Measurements from ENCODE around the gene LRRC41. TPM values are rescaled to one million over a fixed set of nuclear protein-coding genes. Genes with fewer than 3 reads are reported as not detected.
A peak's percentile ranks its signal among the peaks of the same experiment; 100 is the strongest.

Gene LRRC41
- total RNA-seq, 4 donors from 2014 or later, result 43.4 to 64.3 (median 60.5) TPM

DNA sequence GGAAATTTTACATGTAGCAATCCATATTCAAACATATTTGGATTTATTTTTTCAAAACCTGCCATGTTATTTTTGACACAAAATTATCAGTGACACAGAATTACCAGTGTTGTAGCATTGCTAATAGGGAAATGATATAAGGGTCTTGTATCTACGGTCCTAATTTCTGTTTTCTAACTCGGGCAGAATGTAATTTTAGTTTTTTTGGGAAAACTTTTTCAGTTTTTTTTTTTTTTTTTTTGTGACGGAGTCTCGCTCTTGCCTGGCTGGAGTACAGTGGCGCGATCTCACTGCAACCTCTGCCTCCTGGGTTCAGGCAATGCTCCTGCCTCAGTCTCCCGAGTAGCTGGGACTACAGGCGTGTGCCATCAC is 2.7 kb upstream of the LRRC41 start:
- no peaks in the 10 kb centered on the region for H3K9me3 ChIP-seq
- no peak for DNase-seq
- intact Hi-C loops (cut with DNase I; ENCODE audit: low total_unique reads), result no loop called here
- H3K27me3 ChIP-seq, result no peaks in the 10 kb centered on the region
- no peak overlapping the region for H3K27ac ChIP-seq
- in situ Hi-C loops (cut with MboI; ENCODE audit: low pct_ligation_motif_present in 1 of 4, low pct_unique_long_range_greater_than_20kb in 1 of 4, low sequenced_read_pairs in 3 of 4), result no loop called here
- TF ChIP-seq POLR2AphosphoS5 (IDR thresholded peaks at IDR 0.05), result no peak
- TF ChIP-seq POLR2A (IDR thresholded peaks at IDR 0.05), result no peak
- TF ChIP-seq, protein P1, sequence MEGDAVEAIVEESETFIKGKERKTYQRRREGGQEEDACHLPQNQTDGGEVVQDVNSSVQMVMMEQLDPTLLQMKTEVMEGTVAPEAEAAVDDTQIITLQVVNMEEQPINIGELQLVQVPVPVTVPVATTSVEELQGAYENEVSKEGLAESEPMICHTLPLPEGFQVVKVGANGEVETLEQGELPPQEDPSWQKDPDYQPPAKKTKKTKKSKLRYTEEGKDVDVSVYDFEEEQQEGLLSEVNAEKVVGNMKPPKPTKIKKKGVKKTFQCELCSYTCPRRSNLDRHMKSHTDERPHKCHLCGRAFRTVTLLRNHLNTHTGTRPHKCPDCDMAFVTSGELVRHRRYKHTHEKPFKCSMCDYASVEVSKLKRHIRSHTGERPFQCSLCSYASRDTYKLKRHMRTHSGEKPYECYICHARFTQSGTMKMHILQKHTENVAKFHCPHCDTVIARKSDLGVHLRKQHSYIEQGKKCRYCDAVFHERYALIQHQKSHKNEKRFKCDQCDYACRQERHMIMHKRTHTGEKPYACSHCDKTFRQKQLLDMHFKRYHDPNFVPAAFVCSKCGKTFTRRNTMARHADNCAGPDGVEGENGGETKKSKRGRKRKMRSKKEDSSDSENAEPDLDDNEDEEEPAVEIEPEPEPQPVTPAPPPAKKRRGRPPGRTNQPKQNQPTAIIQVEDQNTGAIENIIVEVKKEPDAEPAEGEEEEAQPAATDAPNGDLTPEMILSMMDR (IDR thresholded peaks at IDR 0.05), result no peak
- no peak for TF ChIP-seq EP300 (IDR thresholded peaks at IDR 0.05; ENCODE audit: low read depth)
- no peak overlapping the region for H3K4me3 ChIP-seq
- peaks cover 0 to 19% (median 5%) of the 10 kb centered on the region in 4 donors for H3K36me3 ChIP-seq
- peaks cover 23 to 47% (median 38%) of the 10 kb centered on the region in 4 donors for H3K4me1 ChIP-seq
- 85 to 91% methylated on average over 2 to 8 of the region's 8 CpGs for WGBS, 2 donors (ENCODE audit: low coverage in 1 of 2)

DNA sequence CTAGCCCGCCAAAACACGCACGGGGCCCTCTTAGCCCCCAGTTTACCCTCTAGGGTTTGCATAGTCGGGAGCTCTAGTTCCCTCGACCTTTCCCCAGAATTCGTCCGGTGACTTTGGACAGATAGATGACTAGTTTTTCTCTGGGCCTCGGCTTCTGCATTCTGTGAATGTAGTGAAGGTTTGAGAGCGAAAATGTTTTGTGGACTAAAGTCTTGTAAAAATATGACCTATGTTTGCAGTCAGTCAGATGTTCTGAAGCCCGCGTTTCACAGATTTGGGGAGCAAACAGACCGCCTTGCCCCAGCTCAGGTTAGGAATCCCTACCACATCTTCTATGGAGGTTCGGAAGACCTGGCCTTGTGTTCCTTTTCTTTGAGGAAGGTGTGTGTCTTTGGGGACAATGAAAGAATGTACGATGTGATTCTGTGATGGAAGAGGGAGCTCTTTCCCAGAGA is 483 bp upstream of the LRRC41 start:
- intact Hi-C loops (cut with DNase I; ENCODE audit: low total_unique reads), result no loop called here
- Histone ChIP-seq H3K4me3 (peak overlapping the region; percentile 52 to 93 (median 70)), H3K36me3 (no peaks in the 10 kb centered on the region), H3K27me3 (no peaks in the 10 kb centered on the region), H3K9me3 (no peaks in the 10 kb centered on the region), H3K4me1 (peaks cover 35 to 62% (median 50%) of the 10 kb centered on the region in 4 donors), H3K27ac (peak overlapping the region; percentile 95 to 99 (median 96))
- in situ Hi-C loops (cut with MboI; ENCODE audit: low pct_ligation_motif_present in 1 of 4, low pct_unique_long_range_greater_than_20kb in 1 of 4, low sequenced_read_pairs in 3 of 4), result no loop called here
- no peak for DNase-seq
- no peak for TF ChIP-seq EP300 (IDR thresholded peaks at IDR 0.05; ENCODE audit: low read depth)
- TF ChIP-seq, protein P1 (IDR thresholded peaks at IDR 0.05), result no peak
- no peak for TF ChIP-seq POLR2A (IDR thresholded peaks at IDR 0.05)
- 0% methylated on average over 2 to 14 of the region's 14 CpGs for WGBS, 2 donors (ENCODE audit: low coverage in 1 of 2)

DNA sequence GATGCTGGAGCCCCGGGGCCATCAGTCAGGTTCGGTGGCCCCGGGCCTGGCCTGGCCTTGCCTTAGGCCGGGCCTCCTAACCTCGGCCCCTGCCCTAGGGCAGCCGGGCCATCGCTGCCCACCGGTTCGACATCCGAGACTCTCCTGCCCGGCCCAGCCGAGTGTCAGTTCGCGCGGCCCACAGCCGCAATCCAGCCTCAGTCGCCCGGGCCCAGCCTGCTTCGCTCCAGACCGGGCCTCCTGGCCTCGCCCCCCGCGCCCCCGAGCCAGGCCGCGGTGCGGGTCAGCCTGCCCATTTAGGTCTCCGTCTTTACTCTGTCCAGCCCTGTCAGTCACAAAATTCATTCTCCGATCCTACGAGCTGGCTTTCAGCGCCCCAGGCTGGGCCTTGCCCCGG is 777 bp downstream of the LRRC41 start:
- in situ Hi-C loops (cut with MboI; ENCODE audit: low pct_ligation_motif_present in 1 of 4, low pct_unique_long_range_greater_than_20kb in 1 of 4, low sequenced_read_pairs in 3 of 4), result no loop called here
- intact Hi-C loops (cut with DNase I; ENCODE audit: low total_unique reads), result no loop called here
- no peaks in the 10 kb centered on the region for H3K9me3 ChIP-seq
- TF ChIP-seq EP300 (IDR thresholded peaks at IDR 0.05; ENCODE audit: low read depth) (no peak), POLR2A (IDR thresholded peaks at IDR 0.05) (no peak), POLR2AphosphoS5 (IDR thresholded peaks at IDR 0.05) (no peak)
- TF ChIP-seq, protein P1 (IDR thresholded peaks at IDR 0.05), result no peak
- DNase-seq, result peak; percentile 45
- H3K4me3 ChIP-seq, result peak overlapping the region; percentile 52 to 93 (median 75)
- 1% methylated on average over 31 of the region's 32 CpGs; no CpG with 5 or more reads in 1 of the 2 donors for WGBS, 2 donors (ENCODE audit: low coverage in 1 of 2)
- peaks cover 0 to under 1% (median 0%) of the 10 kb centered on the region in 4 donors for H3K36me3 ChIP-seq
- no peaks in the 10 kb centered on the region for H3K27me3 ChIP-seq
- H3K27ac ChIP-seq, result peak overlapping the region; percentile 95 to 99 (median 96)
- H3K4me1 ChIP-seq, result peaks cover 34 to 59% (median 47%) of the 10 kb centered on the region in 4 donors

GRCh38 chr1:46301808-46302640 is 1.4 kb downstream of the LRRC41 start:
- in situ Hi-C loops (cut with MboI; ENCODE audit: low pct_ligation_motif_present in 1 of 4, low pct_unique_long_range_greater_than_20kb in 1 of 4, low sequenced_read_pairs in 3 of 4) (no loop called here), intact Hi-C loops (cut with DNase I; ENCODE audit: low total_unique reads) (no loop called here)
- TF ChIP-seq EP300 (IDR thresholded peaks at IDR 0.05; ENCODE audit: low read depth) (no peak), POLR2AphosphoS5 (IDR thresholded peaks at IDR 0.05) (peak in 1 of 3 donors; percentile 11), POLR2A (IDR thresholded peaks at IDR 0.05) (peak; percentile 50)
- TF ChIP-seq, protein P1 (IDR thresholded peaks at IDR 0.05), result peak in 2 of 5 experiments; percentile 30 to 36
- Histone ChIP-seq H3K36me3 (peaks cover 0 to 7% (median under 1%) of the 10 kb centered on the region in 4 donors), H3K4me1 (peaks cover 27 to 52% (median 41%) of the 10 kb centered on the region in 4 donors), H3K9me3 (no peaks in the 10 kb centered on the region), H3K27me3 (no peaks in the 10 kb centered on the region), H3K4me3 (peak overlapping the region; percentile 52 to 93 (median 75)), H3K27ac (peak overlapping the region; percentile 95 to 99 (median 96))
- peak; percentile 66 for DNase-seq
- 0 to 1% methylated on average over 2 to 56 of the region's 79 CpGs for WGBS, 2 donors (ENCODE audit: low coverage in 1 of 2)

Data from transverse colon (tissue), 4 donors.